ENCODE measurements around the gene MAD1L1. TPM values are rescaled to one million over a fixed set of nuclear protein-coding genes. Genes with fewer than 3 reads are reported as not detected.
A peak's percentile ranks its signal among the peaks of the same experiment; 100 is the strongest.

The MAD1L1 gene
- total RNA-seq, 2 donors from 2014 or later = 51.2 to 63.8 TPM

DNA sequence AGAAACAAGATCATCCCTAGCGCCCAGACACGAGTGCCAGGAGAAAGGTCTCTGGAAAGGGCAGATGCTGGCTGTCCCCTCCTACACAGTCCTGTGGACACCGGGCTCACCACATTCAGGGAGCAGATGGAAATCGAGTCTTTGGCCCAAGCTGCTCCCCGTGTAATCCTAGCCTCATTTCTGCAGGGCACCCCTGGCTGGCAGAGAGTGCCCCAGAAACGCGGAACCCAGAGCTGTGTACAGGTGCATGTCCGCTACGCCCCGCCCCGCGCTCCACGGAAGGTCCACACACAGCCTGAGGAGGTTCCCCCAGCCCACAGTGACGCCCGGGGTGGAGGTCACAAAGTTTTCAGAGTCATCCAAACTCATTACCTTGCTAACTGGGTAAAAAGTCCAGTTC lies 202.8 kb downstream of the MAD1L1 start:
- no peaks in the 10 kb centered on the region for H3K27me3 Mint-ChIP-seq (ENCODE audit: low read depth)
- DNase-seq (no peak), ATAC-seq (replicated peaks in 1 of 2) (no peak)
- no peak overlapping the region for H3K27ac Mint-ChIP-seq
- peaks cover 11 to 17% of the 10 kb centered on the region in 2 donors for H3K9me3 Mint-ChIP-seq
- peaks cover 22% of the 10 kb centered on the region for H3K4me1 Mint-ChIP-seq (ENCODE audit: low read depth)
- H3K36me3 Mint-ChIP-seq (ENCODE audit: insufficient read depth in 2 of 2) = peaks cover 21 to 36% of the 10 kb centered on the region in 2 donors
- H3K4me3 Mint-ChIP-seq = no peak overlapping the region

- Mint-ChIP-seq H3K36me3 (ENCODE audit: insufficient read depth in 2 of 2) (peaks cover 25 to 41% of the 10 kb centered on the region in 2 donors), H3K27me3 (ENCODE audit: low read depth) (no peaks in the 10 kb centered on the region), H3K4me3 (no peak overlapping the region), H3K4me1 (ENCODE audit: low read depth) (peaks cover 22% of the 10 kb centered on the region), H3K9me3 (peaks cover 11 to 21% of the 10 kb centered on the region in 2 donors), H3K27ac (no peak overlapping the region)
- no peak for DNase-seq
- no peak for ATAC-seq (replicated peaks in 1 of 2)
These were observed 203.4 kb downstream of the MAD1L1 start for GRCh38 chr7:2029211-2029905.

- DNase-seq (no peak), ATAC-seq (replicated peaks in 1 of 2) (no peak)
- Mint-ChIP-seq H3K4me3 (no peak overlapping the region), H3K27ac (no peak overlapping the region), H3K36me3 (ENCODE audit: insufficient read depth in 2 of 2) (peaks cover 27 to 46% of the 10 kb centered on the region in 2 donors), H3K27me3 (ENCODE audit: low read depth) (no peaks in the 10 kb centered on the region), H3K4me1 (ENCODE audit: low read depth) (peaks cover 22% of the 10 kb centered on the region), H3K9me3 (peaks cover 11 to 25% of the 10 kb centered on the region in 2 donors)
These were observed 204.0 kb downstream of the MAD1L1 start for GRCh38 chr7:2028733-2029132.

DNA sequence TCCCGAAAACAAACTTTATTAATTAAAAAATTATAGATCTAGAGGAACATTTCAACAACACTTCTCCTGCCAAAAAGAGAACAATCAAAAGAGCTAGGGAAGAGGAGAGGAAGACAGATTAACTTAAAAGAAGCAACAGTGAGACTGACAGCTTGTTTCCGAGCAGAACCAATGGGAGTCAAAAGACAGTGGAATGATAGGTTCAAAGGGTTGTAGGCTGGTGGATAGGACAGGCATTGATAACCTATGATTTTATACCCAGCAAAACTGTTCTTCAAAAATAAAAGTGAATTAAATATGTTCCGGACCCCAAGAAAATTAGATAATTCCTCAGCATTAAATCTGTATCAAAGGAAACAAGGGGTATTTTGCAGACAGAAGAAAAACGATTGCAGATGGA lies 207.6 kb downstream of the MAD1L1 start:
- no peaks in the 10 kb centered on the region for H3K27me3 Mint-ChIP-seq (ENCODE audit: low read depth)
- H3K9me3 Mint-ChIP-seq = peaks cover 11 to 25% of the 10 kb centered on the region in 2 donors
- ATAC-seq (replicated peaks in 1 of 2) = no peak
- DNase-seq = no peak
- peaks cover 27 to 44% of the 10 kb centered on the region in 2 donors for H3K36me3 Mint-ChIP-seq (ENCODE audit: insufficient read depth in 2 of 2)
- H3K4me1 Mint-ChIP-seq (ENCODE audit: low read depth) = peaks cover 15% of the 10 kb centered on the region
- H3K27ac Mint-ChIP-seq = no peak overlapping the region
- H3K4me3 Mint-ChIP-seq = no peak overlapping the region

- H3K27ac Mint-ChIP-seq = no peak overlapping the region
- H3K4me1 Mint-ChIP-seq (ENCODE audit: low read depth) = peaks cover 21% of the 10 kb centered on the region
- ATAC-seq (replicated peaks in 1 of 2) = no peak
- H3K9me3 Mint-ChIP-seq = peaks cover 11 to 22% of the 10 kb centered on the region in 2 donors
- DNase-seq = no peak
- H3K4me3 Mint-ChIP-seq = no peak overlapping the region
- no peaks in the 10 kb centered on the region for H3K27me3 Mint-ChIP-seq (ENCODE audit: low read depth)
- H3K36me3 Mint-ChIP-seq (ENCODE audit: insufficient read depth in 2 of 2) = peaks cover 25 to 42% of the 10 kb centered on the region in 2 donors
These were observed 208.2 kb downstream of the MAD1L1 start for GRCh38 chr7:2024567-2024918.

- Mint-ChIP-seq H3K9me3 (peaks cover 11 to 20% of the 10 kb centered on the region in 2 donors), H3K27ac (no peak overlapping the region), H3K27me3 (ENCODE audit: low read depth) (no peaks in the 10 kb centered on the region), H3K36me3 (ENCODE audit: insufficient read depth in 2 of 2) (peaks cover 21 to 37% of the 10 kb centered on the region in 2 donors), H3K4me3 (no peak overlapping the region), H3K4me1 (ENCODE audit: low read depth) (peaks cover 25% of the 10 kb centered on the region)
- DNase-seq = no peak
- ATAC-seq (replicated peaks in 1 of 2) = no peak
These were observed 208.7 kb downstream of the MAD1L1 start for GRCh38 chr7:2023877-2024566.

GRCh38 chr7:2022737-2023250 lies 210.0 kb downstream of the MAD1L1 start:
- H3K4me1 Mint-ChIP-seq (ENCODE audit: low read depth) = peaks cover 29% of the 10 kb centered on the region
- DNase-seq (no peak), ATAC-seq (replicated peaks in 1 of 2) (no peak)
- no peak overlapping the region for H3K27ac Mint-ChIP-seq
- H3K36me3 Mint-ChIP-seq (ENCODE audit: insufficient read depth in 2 of 2) = peaks cover 16 to 30% of the 10 kb centered on the region in 2 donors
- no peak overlapping the region for H3K4me3 Mint-ChIP-seq
- peaks cover 7 to 14% of the 10 kb centered on the region in 2 donors for H3K9me3 Mint-ChIP-seq
- H3K27me3 Mint-ChIP-seq (ENCODE audit: low read depth) = no peaks in the 10 kb centered on the region

- ATAC-seq (replicated peaks in 1 of 2) = no peak
- no peak overlapping the region for H3K27ac Mint-ChIP-seq
- peaks cover 13 to 24% of the 10 kb centered on the region in 2 donors for H3K36me3 Mint-ChIP-seq (ENCODE audit: insufficient read depth in 2 of 2)
- no peak overlapping the region for H3K4me3 Mint-ChIP-seq
- H3K27me3 Mint-ChIP-seq (ENCODE audit: low read depth) = no peaks in the 10 kb centered on the region
- H3K9me3 Mint-ChIP-seq = peaks cover 7 to 12% of the 10 kb centered on the region in 2 donors
- peaks cover 29% of the 10 kb centered on the region for H3K4me1 Mint-ChIP-seq (ENCODE audit: low read depth)
- DNase-seq = no peak
These were observed 210.7 kb downstream of the MAD1L1 start for GRCh38 chr7:2022021-2022409.

DNA sequence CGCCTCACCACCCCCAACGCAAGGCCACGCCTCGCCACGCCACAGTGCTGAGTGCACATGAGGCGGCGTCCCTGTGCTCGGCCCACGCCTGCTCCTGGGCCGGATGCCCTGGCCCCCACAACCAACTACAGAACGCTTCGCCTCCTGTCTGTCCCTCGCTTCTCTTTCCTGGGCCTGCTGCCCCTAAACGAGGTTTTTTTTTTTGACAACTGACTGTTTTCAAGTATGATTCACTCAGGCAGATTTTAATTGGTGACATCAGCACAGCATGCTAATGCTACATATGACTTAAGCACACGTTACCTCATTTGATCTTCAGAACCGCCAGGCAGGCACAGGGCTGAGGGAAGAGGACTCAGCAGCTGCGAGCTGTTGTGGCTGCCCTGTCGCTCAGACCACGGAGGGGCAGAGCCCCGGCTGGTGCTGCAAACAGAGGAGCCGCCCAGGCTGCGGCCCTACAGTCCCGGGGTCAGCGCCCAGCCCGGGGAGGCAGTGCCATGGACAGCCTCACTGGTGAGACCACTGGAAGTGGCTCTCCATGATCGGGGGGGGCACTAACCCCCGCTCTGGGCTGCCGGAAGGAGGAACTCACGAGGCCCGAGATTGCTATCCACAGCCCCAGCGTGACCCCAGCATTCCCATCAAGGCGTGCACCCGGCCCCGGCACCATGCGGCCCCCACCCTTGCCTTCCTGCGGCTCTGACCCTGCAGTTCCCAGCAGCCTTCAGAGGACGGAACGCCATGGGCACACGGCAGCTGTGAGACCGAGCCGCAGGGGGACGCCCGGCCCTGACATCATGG lies 212.8 kb downstream of the MAD1L1 start:
- ATAC-seq (replicated peaks in 1 of 2) (peak; percentile 95 to 96), DNase-seq (peak; percentile 43 to 56)
- peak overlapping the region; percentile 47 to 68 for H3K4me3 Mint-ChIP-seq
- H3K4me1 Mint-ChIP-seq (ENCODE audit: low read depth) = peaks cover 29% of the 10 kb centered on the region
- no peak overlapping the region for H3K27ac Mint-ChIP-seq
- H3K9me3 Mint-ChIP-seq = peaks cover 0 to 8% of the 10 kb centered on the region in 2 donors
- H3K27me3 Mint-ChIP-seq (ENCODE audit: low read depth) = no peaks in the 10 kb centered on the region
- H3K36me3 Mint-ChIP-seq (ENCODE audit: insufficient read depth in 2 of 2) = peaks cover 6 to 10% of the 10 kb centered on the region in 2 donors

DNA sequence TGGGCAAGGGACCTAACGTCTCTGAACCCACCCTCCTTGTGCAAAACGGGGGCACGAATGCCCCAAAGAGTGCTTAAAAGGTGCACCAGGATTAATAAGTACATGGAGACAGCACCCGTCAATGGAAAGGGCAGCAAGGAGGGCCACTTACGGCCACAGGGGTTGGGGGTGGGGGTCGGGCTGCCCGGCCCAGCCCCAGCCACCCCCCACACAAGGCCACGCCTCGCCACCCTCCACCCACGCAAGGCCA lies 213.4 kb downstream of the MAD1L1 start:
- Mint-ChIP-seq H3K4me1 (ENCODE audit: low read depth) (peaks cover 29% of the 10 kb centered on the region), H3K4me3 (no peak overlapping the region), H3K36me3 (ENCODE audit: insufficient read depth in 2 of 2) (peaks cover 2 to 5% of the 10 kb centered on the region in 2 donors), H3K9me3 (peaks cover 0 to 4% of the 10 kb centered on the region in 2 donors), H3K27me3 (ENCODE audit: low read depth) (no peaks in the 10 kb centered on the region), H3K27ac (no peak overlapping the region)
- ATAC-seq (replicated peaks in 1 of 2) = no peak
- no peak for DNase-seq

DNA sequence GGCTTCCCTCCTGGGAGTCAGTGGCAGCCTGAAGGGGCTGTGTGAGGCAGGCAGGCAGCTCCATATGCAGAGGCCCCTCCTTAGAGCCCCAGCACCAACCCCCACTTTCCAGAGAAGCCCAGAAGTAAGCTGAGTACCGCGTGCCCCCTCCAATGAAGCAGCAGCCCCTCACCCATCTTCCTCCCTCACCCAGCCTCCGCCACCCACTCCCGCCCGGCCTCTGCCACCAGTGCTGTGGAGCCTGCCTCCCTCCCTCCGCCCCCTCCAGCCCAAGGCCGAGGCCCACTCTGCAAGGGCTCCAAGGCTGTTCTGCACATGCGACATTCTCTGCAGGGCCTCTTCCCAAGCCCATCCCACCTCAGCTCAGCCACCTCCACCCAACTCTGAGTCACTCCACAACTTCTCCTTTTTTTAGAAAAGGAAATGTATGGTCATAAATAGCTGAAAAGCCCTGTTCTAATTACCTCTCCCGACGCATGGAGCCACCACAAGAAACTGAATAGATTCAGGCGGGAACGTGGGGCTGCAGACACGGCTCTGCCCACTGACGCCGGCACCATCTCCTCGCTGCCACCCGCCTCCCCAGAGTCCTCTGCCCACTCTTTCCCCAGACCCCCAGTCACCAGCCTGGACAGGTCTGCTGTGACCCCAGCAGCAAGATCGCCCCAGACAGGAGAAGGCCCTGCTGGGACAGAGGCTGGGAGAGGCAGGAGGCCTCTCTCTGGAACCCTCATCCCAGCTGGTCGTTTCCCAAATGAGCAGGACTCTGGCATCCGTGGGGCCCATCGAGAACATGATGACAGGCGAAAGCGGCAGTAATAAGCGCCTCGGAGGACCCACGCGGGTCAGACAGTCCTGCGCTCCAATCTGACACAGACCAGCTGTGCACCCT lies 213.9 kb downstream of the MAD1L1 start:
- no peaks in the 10 kb centered on the region for H3K27me3 Mint-ChIP-seq (ENCODE audit: low read depth)
- no peaks in the 10 kb centered on the region for H3K9me3 Mint-ChIP-seq
- peaks cover 29% of the 10 kb centered on the region for H3K4me1 Mint-ChIP-seq (ENCODE audit: low read depth)
- no peaks in the 10 kb centered on the region for H3K36me3 Mint-ChIP-seq (ENCODE audit: insufficient read depth in 2 of 2)
- H3K27ac Mint-ChIP-seq = no peak overlapping the region
- DNase-seq (no peak), ATAC-seq (replicated peaks in 1 of 2) (no peak)
- no peak overlapping the region for H3K4me3 Mint-ChIP-seq

DNA sequence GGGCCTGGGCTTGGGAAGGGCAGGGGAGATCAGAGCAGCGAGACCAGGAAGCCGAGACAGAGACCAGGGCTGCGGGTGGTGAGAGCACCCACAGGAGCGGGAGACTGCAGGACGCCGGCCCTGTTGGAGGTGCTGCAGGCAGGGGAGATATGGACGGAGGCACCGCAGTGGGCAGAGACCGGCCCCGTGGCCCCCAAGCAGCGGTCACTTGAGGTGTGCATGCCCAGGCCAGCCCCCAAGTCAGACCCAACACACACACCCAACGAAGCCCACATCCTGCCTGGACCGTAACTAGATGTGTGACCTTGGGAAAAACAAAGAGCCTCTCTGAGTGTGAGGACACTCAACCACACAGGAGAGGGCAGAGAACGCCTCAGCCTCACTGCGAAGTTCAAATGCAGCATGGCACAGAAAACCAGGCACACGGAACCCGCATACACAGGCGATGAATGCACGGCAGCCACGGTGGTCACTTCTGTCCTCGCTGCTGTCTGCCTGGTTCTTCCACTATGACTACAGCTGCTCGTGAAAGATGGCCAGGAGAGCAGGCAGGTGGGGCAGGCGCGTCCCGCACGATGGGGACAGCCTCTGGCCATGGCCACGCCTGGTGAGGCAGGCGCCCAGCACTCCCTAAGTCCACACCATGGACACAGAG lies 214.7 kb downstream of the MAD1L1 start:
- no peak overlapping the region for H3K4me3 Mint-ChIP-seq
- no peak for DNase-seq
- H3K9me3 Mint-ChIP-seq = no peaks in the 10 kb centered on the region
- no peaks in the 10 kb centered on the region for H3K27me3 Mint-ChIP-seq (ENCODE audit: low read depth)
- no peak for ATAC-seq (replicated peaks in 1 of 2)
- H3K36me3 Mint-ChIP-seq (ENCODE audit: insufficient read depth in 2 of 2) = no peaks in the 10 kb centered on the region
- no peak overlapping the region for H3K27ac Mint-ChIP-seq
- H3K4me1 Mint-ChIP-seq (ENCODE audit: low read depth) = peaks cover 29% of the 10 kb centered on the region

Data from activated T-cell treated with anti-CD3 and anti-CD28 coated beads, Interleukin-2, amount 50 U/mL, for 72 hours (primary cell).